NCI-H774 (cell line): ENCODE data around the gene ATP6V1B1.

Experiments used
- DNase-seq: peaks from one replicate; lab custom pipeline; 2025; lab: John Stamatoyannopoulos, UW

The ATP6V1B1 gene

GRCh38 chr2:70927138-70927537, 8.6 kb upstream of the ATP6V1B1 start:
- DNase-seq, result no peak

DNA sequence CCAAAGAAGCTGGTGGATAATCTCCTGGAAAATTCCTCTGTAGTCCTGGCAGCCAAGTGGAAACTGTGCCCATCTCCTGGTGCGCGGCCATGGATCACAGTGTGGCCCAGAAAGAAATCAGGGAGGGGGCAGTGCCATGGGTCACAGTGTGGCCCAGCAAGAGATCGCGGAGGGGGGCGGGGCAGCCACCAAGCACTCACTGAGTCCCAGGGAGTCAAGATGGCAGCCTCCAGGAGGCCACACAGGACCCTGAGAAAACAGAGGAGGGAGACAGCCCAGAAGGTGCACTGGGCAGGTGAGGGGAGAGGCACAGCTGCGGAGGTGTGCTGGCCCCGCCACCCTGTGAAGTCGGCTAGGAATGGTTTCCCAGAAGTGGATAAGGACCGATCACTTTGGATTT, 8.1 kb upstream of the ATP6V1B1 start:
- no peak for DNase-seq

GRCh38 chr2:70928366-70928765, 7.3 kb upstream of the ATP6V1B1 start:
- no peak for DNase-seq

- no peak for DNase-seq
Observed at GRCh38 chr2:70930371-70931329, 5.0 kb upstream of the ATP6V1B1 start.

DNA sequence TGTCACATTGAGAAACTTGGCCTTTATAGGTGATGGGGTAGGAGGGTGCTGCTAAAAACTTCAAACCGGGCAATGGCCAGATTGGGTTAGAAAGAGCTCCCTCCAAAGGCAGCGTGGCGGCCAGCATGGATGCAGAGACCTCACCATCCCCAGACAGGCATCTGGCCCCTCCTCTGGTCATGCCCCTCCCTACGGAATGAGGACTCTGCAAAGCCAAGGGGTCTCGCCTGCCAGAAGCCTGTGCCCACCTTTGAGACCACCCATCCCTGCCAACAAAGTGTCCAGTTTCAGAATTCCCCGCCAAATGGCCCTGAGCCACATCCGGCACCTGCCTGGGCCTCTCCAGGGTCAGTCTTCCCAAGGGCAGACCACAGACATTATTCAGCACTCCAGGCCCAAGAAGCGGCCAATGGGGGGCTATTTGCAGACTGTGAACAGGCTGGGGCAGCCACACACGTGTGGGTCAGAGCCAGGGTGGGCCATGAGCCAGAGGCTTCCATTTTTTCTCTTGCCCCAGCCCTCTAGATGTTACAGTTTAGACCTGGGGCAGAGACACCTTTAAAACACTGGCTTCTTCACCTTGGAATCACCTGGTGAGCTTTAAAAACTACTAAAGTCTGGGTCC, 4.2 kb upstream of the ATP6V1B1 start:
- DNase-seq, result no peak

- DNase-seq, result no peak
Observed at GRCh38 chr2:70932631-70933230, 3.0 kb upstream of the ATP6V1B1 start.

DNA sequence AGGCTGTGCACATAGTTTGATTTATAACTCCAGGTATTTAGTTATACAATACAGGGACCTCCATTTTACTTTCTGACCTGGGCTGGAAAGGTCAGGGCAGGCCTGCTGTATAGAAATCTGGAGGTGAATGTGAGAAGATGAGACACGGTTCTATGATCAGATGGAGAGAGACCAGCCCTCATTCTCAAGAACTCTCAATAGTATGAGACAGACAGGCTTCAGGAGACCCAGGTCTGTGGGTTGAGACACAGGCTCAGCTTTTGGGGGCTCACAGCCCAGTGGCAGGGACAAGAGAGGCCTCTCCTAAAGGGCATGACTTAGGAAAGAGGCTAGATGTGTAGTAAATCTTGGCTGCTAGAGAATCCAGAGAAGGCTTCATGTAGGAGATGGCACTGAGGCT, 719 bp upstream of the ATP6V1B1 start:
- DNase-seq, result no peak

GRCh38 chr2:70936165-70936978, 672 bp downstream of the ATP6V1B1 start:
- DNase-seq, result peak; percentile 61

DNA sequence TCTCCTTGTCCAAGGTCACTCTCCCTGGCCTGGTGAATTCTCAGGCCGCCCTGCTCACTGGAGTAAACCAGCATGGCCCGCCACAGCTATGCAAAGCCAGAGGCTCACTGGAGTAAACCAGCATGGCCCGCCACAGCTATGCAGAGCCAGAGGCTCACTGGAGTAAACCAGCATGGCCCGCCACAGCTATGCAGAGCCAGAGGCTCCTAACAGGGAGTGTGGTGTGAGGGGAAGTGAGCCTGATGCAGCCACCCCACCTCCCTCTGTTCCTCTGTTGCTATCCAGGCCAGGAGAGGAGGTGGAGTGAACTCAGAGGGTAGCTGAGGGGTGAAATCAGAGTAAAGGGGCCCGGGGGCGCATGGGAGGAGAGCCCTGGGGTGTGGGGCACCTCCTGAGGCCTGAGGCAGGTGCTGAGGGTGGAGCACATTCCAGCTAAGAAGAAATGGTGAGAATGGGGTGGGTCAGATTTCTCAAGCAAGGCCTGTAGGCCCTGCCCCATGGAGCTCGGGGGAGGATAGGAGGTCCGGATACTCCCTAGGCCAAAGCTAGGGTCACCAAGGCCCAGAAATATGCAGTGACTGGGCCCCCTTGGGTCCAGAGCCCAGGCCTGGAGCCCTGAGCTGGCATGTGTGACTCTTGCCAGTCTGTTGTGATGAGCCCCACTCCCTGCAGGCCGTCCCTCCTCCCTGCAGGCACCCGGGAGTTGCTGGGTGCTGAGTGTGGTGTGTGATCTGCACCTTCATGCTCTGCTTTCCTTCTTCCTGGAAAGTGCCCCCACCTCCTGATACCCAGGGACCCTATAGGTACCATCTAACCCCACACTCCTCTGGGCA, 1.5 kb downstream of the ATP6V1B1 start:
- no peak for DNase-seq

DNA sequence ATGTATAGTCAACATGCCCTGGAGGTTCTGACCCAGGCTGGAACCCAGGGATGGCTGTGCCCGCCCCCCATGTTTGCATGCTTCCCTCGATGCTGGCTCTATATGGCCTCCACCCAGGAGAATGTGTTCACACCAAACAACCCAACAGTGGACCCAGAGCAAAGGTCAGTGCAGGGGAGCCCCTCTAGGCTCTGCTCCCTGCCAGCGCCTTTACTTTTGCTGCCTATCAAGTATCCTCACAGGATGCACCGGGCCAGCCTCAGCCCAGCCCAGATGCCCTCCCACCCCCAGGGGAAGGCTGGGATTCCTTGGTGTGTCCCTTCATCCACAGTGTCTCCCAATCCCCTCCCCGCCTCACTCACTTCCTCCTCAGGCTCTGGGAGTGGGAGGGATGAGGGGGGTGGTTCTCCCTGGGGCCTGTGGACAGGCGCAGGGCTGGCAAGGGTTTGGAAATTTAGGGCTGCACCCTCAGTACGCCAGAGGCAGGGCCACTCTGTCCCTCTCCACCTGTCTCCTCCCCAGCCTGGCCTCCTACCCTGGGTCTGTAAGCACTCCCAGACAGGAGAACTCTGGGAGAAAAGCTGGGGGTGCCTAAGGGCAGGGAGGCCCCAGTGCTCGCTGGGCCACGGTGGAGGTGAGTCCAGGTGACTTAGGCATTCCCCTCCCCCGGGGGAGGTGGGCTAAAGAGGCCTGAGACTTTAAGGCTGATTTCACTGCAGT, 2.3 kb downstream of the ATP6V1B1 start:
- DNase-seq, result no peak

GRCh38 chr2:70938586-70938950, 2.9 kb downstream of the ATP6V1B1 start:
- DNase-seq, result no peak

DNA sequence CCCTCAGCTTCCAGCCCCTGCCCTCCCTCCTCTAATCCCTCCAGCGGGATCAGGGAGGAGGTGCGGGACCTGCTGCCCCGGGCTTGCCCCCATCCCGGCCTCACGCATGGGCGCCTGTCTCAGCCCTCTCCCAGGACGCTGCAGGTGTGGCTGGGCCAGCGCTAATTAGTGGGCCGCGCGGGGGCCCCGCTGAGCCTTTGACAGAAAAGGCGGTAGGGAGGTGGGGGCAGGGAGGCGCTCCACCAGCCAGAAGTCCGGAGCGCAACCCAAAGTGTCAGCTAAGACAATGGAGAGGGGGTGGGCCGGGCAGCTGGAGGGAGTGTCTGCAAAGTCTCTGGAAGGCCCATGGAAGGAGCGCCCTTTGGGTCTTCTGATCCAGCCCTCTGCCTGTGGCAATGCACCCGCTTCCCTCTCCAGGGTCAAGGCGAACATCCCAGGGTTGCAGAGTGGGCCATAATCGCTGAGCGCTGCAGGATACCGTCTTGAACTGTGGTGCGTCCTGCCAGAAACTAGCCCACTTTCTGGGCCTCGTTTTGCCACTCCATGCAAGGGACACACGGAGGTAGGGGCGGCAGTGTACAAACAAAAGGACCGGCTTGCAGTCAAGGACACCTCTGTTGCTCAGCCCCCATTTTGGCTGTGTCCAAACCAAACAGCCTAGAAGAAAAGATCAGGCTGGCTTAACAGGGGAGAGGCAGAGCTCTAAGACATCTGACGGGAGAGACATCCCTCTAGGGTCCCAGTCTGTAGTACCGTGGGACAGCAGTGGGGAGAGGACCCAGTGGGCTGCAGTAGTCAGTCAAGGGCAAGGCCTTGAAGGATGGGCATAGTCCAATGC, 3.5 kb downstream of the ATP6V1B1 start:
- no peak for DNase-seq

DNA sequence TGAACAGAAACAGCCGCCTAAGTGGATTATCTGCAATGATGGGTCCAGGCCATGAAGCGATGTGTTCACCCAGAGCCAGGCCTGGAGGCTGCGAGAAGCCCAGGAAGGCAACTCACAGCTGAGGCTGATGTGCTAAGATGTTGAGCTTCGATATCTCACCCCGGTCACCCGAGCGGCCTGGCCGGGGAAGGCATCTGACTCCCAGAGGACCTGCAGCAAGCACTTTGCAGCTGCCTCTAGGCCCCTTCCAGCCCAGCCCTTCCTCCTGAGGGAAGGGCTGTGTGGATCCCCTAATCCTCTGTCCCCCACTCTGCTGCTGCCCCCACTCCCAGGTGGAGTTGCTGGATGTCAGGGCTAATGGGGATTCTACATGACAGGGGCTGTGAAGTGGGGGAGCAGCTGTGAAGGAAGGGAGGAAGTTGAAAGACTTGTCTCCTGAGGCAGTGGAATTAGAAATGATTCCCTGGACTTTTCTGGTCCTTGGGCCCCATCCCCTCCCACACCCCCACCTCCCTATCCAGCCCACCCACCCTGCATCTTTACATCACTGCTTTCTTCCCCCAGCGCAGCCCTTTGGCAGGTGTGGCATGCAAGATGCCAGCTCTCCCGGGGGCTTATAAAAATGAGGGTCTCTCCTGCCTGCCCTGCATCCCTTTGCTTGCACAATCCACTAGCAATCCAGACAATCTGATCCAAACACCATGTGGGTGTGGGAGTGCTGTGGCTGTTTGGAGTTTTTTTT, 4.3 kb downstream of the ATP6V1B1 start:
- no peak for DNase-seq

GRCh38 chr2:70941186-70941585, 5.5 kb downstream of the ATP6V1B1 start:
- DNase-seq, result no peak

- DNase-seq, result no peak
Observed at GRCh38 chr2:70941701-70942100, 6.0 kb downstream of the ATP6V1B1 start.

GRCh38 chr2:70942396-70943204, 6.9 kb downstream of the ATP6V1B1 start:
- no peak for DNase-seq

DNA sequence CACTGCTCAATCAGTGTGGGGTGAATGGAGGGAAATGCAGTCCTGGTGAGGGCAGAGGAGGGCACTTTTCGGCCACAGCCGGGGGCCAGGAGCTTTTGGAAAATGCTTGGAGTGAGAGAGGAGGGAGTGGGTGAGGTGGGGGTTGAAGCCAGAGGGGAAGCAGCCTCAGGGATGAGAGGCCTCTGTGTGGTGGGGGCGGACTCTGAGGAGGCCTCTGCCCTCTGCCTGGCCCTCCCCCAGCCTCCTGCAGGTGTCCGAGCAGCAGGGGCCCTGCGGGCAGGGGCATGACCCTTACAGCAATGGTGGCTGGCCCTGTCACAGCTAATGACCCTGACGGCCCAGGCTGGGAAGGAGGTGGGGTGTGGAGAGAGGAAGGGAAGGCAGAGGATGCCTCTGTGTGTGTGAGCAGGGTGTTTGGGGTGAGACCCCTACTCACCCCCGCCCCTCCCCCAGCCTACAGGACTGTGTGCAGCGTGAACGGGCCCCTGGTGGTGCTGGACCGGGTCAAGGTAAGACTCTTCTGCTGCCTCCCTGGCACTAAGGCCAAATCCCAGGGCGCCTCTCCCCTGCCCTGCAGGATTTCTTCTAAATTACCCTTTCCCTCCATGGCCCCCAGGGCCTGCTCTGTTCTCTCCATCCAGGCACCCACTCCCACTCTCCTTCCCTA, 7.6 kb downstream of the ATP6V1B1 start:
- DNase-seq, result no peak
